GM12873 (cell line): ENCODE data around the gene ANKH.

Experiments
- TF ChIP-seq, protein P1 (sequence below): IDR thresholded peaks from 2 replicates; pipeline ENCODE4 v1.5.1; 2012; ENCODE audit warnings: low read depth, mild to moderate bottlenecking, moderate library complexity, low read length, control low read depth; ENCODE audit not compliant: insufficient read depth; ENCODE audit errors: missing control alignments

Gene ANKH

DNA sequence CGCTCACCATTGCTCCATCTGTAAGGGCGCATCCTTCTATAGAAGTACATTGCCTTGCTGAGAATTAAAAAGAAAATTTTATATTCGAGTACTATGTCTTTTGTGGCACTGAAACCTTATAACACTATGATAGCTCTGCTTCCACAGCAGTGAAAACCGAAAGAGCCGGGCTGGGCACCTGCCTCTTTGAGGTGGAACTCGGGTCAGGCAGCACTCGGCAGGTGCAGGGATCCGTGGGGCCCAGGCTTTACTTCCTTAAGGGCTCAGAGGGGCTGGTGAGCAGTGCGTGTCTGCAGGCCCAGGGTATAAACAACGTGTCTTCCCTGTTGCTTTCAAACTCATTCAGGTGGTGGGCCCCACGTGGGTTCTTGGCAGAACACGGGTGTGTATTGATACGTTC is 137.2 kb downstream of the ANKH start:
- TF ChIP-seq, protein P1, sequence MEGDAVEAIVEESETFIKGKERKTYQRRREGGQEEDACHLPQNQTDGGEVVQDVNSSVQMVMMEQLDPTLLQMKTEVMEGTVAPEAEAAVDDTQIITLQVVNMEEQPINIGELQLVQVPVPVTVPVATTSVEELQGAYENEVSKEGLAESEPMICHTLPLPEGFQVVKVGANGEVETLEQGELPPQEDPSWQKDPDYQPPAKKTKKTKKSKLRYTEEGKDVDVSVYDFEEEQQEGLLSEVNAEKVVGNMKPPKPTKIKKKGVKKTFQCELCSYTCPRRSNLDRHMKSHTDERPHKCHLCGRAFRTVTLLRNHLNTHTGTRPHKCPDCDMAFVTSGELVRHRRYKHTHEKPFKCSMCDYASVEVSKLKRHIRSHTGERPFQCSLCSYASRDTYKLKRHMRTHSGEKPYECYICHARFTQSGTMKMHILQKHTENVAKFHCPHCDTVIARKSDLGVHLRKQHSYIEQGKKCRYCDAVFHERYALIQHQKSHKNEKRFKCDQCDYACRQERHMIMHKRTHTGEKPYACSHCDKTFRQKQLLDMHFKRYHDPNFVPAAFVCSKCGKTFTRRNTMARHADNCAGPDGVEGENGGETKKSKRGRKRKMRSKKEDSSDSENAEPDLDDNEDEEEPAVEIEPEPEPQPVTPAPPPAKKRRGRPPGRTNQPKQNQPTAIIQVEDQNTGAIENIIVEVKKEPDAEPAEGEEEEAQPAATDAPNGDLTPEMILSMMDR = no peak

DNA sequence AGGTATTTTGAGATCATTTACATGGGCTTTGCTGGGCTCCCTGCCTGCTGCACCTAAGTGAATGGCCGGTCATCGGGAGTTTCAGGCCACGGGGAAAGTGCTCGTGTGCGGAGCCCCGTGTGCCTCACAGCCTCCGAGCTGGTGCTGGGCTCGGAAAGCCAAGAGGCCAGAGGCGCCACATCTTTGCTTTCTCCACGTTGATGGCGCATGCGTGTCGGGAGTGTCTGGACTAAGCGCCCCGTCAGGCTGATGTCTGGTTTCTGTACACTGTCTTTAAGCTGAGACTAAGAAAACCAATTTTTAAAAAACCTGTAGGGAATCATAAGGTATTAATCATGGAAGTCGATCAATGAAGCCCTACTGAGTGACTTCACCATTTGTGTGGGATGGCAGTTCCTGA is 137.9 kb downstream of the ANKH start:
- TF ChIP-seq, protein P1 = no peak

DNA sequence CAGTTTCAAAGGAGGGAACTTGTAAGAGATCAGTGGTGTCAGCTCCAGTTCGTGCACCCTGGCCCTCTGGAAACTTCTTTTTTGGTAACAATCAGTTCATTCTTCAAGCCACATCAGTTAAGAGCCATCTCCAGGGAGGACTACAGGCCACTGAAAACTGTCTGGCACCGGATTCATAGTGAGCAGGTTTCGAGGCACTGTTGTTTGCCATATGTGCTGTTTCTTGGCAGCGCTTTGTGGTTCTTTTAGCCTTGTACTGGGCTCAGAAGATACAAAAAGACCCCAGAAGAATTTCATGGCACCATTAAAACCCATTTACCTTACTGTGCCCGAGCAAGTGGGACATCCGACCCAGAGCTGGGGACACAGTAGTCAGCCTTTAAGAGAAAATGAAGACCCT is 138.6 kb downstream of the ANKH start:
- TF ChIP-seq, protein P1 = no peak

DNA sequence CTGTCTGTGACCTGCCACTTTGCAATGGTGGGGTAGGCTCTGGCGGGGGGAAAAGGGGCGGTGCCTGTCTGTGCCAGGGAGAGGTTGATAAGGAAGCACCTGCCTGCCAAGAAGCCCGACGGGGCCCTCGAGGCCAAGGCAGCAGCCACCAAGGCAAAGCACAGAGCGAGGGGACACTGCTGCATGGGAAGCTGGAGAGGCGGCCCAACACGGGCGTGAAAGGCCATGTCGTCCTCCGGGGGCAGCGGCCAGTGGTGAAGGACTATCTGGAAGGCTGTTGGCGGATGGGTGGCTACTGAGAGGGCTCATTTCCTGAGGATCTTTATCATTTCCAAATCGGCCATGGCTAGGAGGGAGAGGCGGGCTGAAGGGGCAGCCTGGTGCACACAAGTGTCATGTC is 140.7 kb downstream of the ANKH start:
- TF ChIP-seq, protein P1 = no peak

DNA sequence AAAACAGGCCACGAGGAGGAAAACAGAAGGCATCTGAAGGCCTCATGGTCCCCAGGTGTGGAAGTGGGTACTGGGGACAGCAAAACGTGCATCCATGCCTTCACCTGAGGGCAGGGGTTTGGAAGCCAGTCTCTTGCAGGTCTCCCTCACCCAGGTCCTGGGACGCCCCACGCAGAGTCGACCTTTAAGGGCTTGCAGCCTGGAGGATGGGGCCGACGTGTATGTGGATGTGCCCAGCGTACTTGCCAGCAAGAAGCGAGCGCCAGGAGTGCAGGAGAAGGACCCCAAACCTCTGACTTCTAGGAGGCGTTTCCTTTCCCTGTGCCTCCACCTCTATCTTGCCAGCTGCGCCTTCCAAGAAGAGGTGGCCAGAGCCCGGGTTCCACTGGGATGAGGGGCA is 141.1 kb downstream of the ANKH start:
- TF ChIP-seq, protein P1 = no peak

DNA sequence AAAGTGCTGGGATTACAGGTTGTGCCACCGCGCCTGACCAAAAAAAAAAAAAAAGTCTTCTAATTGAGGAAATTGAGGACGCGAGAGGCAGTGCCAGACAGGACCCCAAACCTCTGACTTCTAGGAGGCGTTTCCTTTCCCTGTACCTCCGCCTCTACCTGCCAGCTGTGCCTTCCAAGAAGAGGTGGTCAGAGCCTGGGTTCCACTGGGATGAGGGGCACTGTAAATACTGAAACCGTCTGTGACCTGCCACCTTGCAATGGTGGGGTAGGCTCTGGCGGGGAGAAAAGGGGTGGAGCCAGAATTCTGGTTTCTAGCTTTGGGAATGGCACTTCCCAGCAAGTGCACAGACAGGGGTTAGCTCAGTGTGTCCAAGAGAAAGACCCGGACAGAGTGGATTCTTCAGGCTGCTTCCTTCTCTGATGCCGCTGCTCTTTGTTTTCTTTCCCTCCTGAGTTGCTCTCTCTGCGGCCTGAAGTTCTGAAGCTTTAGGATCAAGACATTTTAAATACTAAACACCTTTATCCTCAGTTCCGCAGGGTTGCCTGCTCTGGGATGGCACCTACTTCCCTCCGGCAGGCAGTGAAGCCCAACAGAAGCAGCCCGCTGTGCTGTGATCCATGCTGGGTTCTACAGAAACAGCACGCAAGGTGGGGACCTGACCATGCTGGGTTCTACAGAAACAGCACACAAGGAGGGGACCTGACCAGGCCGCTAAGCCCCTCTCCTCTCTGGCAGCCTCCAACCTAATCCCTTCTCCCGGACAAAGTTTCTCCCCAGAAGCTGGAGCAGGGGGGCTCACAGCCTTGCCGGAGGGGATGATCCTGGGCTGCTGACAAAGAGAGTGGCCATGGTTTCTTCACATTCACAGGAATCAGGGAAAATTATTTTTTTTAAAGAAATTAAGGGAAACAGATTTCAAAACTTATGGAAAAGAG is 141.9 kb downstream of the ANKH start:
- TF ChIP-seq, protein P1 = no peak

DNA sequence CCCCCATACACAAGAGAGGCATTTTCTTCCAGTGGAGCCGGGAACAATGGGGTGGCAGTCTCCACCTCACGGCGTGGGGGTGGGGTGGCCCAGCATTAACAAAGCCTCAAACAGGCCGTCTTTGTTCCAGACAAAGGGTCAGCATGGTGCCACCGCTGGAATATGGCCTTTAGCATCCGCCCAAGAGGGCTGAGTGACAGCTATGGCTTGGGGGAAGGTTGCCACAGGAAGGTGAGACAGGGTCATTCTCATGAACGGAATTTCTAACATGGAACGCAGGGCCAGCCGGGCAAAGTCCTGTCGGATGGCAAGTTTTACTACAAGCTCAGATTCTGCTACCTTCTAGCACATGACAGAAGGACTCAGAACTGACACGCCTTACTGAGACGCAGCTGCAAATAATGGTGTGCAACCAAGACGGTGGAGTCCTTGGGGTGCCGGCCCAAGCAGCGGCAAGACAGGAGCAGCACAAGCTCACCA is 143.1 kb downstream of the ANKH start:
- TF ChIP-seq, protein P1 = no peak
